Body of pancreas (tissue), 4 donors: Measurements from ENCODE around the gene CELSR1. TPM values are rescaled to one million over a fixed set of nuclear protein-coding genes. Genes with fewer than 3 reads are reported as not detected.
A peak's percentile ranks its signal among the peaks of the same experiment; 100 is the strongest.

Source experiments
- ATAC-seq: fragments of 150-250 bp; one replicate; pipeline ENCODE4 v1.9.1; 2016
- DNase-seq, 4 donors: peaks; one replicate each; pipeline ENCODE4 v3.0.0-alpha.2; 2019
- H3K27ac ChIP-seq, 4 donors: fragments of 200-600 bp; sonication (generic); 1 replicate in 3 of 4; 2 replicates in 1 of 4; pipeline versions ENCODE4 v1.5.1 to v1.6.1; 2016 to 2019; ENCODE audit warnings: mild to moderate bottlenecking in 1 of 4, mixed read lengths in 1 of 4, moderate library complexity in 1 of 4
- H3K27me3 ChIP-seq, 2 donors: fragments of 200-600 bp; sonication (generic); one replicate each; pipeline ENCODE4 v1.6.0; 2016; ENCODE audit warnings: mild to moderate bottlenecking in 1 of 2
- H3K36me3 ChIP-seq, 2 donors: fragments of 200-600 bp; sonication (generic); replicated peaks in 1 of 2; 2 replicates each; pipeline ENCODE4 v1.5.1; 2016; ENCODE audit warnings: low read depth in 2 of 2; ENCODE audit not compliant: insufficient read depth in 1 of 2
- H3K4me1 ChIP-seq: fragments of 200-600 bp; sonication (generic); one replicate; pipeline ENCODE4 v1.6.0; 2016
- H3K4me3 ChIP-seq, 2 donors: fragments of 200-600 bp; sonication (generic); 1 replicate in 1 of 2; 2 replicates in 1 of 2; pipeline ENCODE4 v1.5.1; 2016 to 2019
- H3K9me3 ChIP-seq, 3 donors: fragments of 200-600 bp; sonication (generic); 1 replicate in 2 of 3; 2 replicates in 1 of 3; pipeline ENCODE4 v1.5.1; 2016
- CTCF ChIP-seq, 7 experiments: fragments of 450-650 bp in 4 of 7; fragments of 200-600 bp in 3 of 7; sonication (generic) in 3 of 7; IDR thresholded peaks; one replicate each; pipeline ENCODE4 v1.5.1; 2016 to 2019; ENCODE audit warnings: antibody characterized with exemption in 7 of 7
- POLR2A ChIP-seq, 3 donors: fragments of 450-650 bp; IDR thresholded peaks; one replicate each; pipeline ENCODE4 v1.6.1; 2016; ENCODE audit warnings: antibody characterized with exemption in 3 of 3, mild to moderate bottlenecking in 2 of 3
- WGBS, 2 donors: methylation state at CpG; one replicate each; pipeline ENCODE4 v1.1.5; 2017; 5-methylcytosine and 5-hydroxymethylcytosine counted together
- intact Hi-C: fragments of 100-400 bp; cut with DNase I; formaldehyde crosslinking; loops from one replicate; pipeline ENCODE4 v1.15.1; 2023
- total RNA-seq, 2 donors: library from RNA; depleted of rRNA; stranded (reverse); fragments of >200 nt; gene quantifications; one replicate each; pipeline ENCODE4 v1.1.0, GENCODE V29; 2016

The CELSR1 gene
- total RNA-seq, 2 donors from 2014 or later: 0.66 to 3.6 TPM

GRCh38 chr22:46355369-46355995 lies 181.9 kb downstream of the CELSR1 start:
- WGBS, 2 donors: 59 to 80% methylated on average over 5 to 22 of the region's 22 CpGs
- peak; percentile 54 to 82 (median 65) for TF ChIP-seq CTCF (IDR thresholded peaks at IDR 0.05)
- no peak for TF ChIP-seq POLR2A (IDR thresholded peaks at IDR 0.05)
- intact Hi-C loops: loop anchor here (5.0 kb wide), 1 partner anchor 37 kb away; no protein-coding TSS in a partner anchor
- DNase-seq (peak; percentile 65 to 81 (median 77)), ATAC-seq (peak; percentile 40)
- Histone ChIP-seq H3K36me3 (peaks cover 7 to 14% of the 10 kb centered on the region in 2 donors), H3K27me3 (no peaks in the 10 kb centered on the region), H3K4me3 (no peak overlapping the region), H3K27ac (no peak overlapping the region), H3K9me3 (no peaks in the 10 kb centered on the region), H3K4me1 (peaks cover 42% of the 10 kb centered on the region)

- Histone ChIP-seq H3K36me3 (peaks cover 9 to 15% of the 10 kb centered on the region in 2 donors), H3K4me1 (peaks cover 48% of the 10 kb centered on the region), H3K9me3 (no peaks in the 10 kb centered on the region), H3K27ac (no peak overlapping the region), H3K4me3 (no peak overlapping the region), H3K27me3 (no peaks in the 10 kb centered on the region)
- TF ChIP-seq CTCF (IDR thresholded peaks at IDR 0.05) (no peak), POLR2A (IDR thresholded peaks at IDR 0.05) (no peak)
- DNase-seq (no peak), ATAC-seq (no peak)
- intact Hi-C loops: loop anchor here (5.0 kb wide), 1 partner anchor 37 kb away; no protein-coding TSS in a partner anchor
- 53 to 60% methylated on average over 2 to 7 of the region's 7 CpGs for WGBS, 2 donors
These were observed 182.5 kb downstream of the CELSR1 start for GRCh38 chr22:46354993-46355305.

- TF ChIP-seq CTCF (IDR thresholded peaks at IDR 0.05) (no peak), POLR2A (IDR thresholded peaks at IDR 0.05) (no peak)
- intact Hi-C loops: no loop called here
- H3K27ac ChIP-seq: no peak overlapping the region
- H3K4me1 ChIP-seq: peaks cover 53% of the 10 kb centered on the region
- WGBS, 2 donors: 52 to 77% methylated on average over 5 to 21 of the region's 21 CpGs
- H3K27me3 ChIP-seq: no peaks in the 10 kb centered on the region
- H3K9me3 ChIP-seq: no peaks in the 10 kb centered on the region
- H3K4me3 ChIP-seq: no peak overlapping the region
- DNase-seq (no peak), ATAC-seq (no peak)
- H3K36me3 ChIP-seq: peaks cover 9 to 15% of the 10 kb centered on the region in 2 donors
These were observed 183.0 kb downstream of the CELSR1 start for GRCh38 chr22:46354176-46354992.

- H3K36me3 ChIP-seq: peaks cover 9 to 15% of the 10 kb centered on the region in 2 donors
- H3K27me3 ChIP-seq: no peaks in the 10 kb centered on the region
- H3K9me3 ChIP-seq: no peaks in the 10 kb centered on the region
- DNase-seq: peak in 1 of 4 donors; percentile 49
- peak overlapping the region; percentile 66 to 72 (median 69) for H3K27ac ChIP-seq
- 60 to 68% methylated on average over 7 to 8 of the region's 8 CpGs for WGBS, 2 donors
- intact Hi-C loops: no loop called here
- ATAC-seq: no peak
- TF ChIP-seq CTCF (IDR thresholded peaks at IDR 0.05) (no peak), POLR2A (IDR thresholded peaks at IDR 0.05) (no peak)
- no peak overlapping the region for H3K4me3 ChIP-seq
- peaks cover 61% of the 10 kb centered on the region for H3K4me1 ChIP-seq
These were observed 183.8 kb downstream of the CELSR1 start for GRCh38 chr22:46353483-46354105.
